Parathyroid adenoma (tissue), 2 donors: ENCODE data around the gene DISC1.

Source experiments
- H2AFZ ChIP-seq: fragments of 300-600 bp; sonication (generic); one replicate; pipeline ENCODE4 v1.7.0; 2017; ENCODE audit warnings: antibody characterized with exemption, mild to moderate bottlenecking
- H3K27ac ChIP-seq: fragments of 300-600 bp; sonication (generic); one replicate; pipeline ENCODE4 v1.7.0; 2017
- H3K27me3 ChIP-seq: fragments of 300-600 bp; sonication (generic); one replicate; pipeline ENCODE4 v1.7.0; 2017; ENCODE audit warnings: low read length; ENCODE audit not compliant: control insufficient read depth, insufficient read depth
- H3K36me3 ChIP-seq: fragments of 300-600 bp; sonication (generic); one replicate; pipeline ENCODE4 v1.7.0; 2017; ENCODE audit warnings: low read length; ENCODE audit not compliant: control insufficient read depth, insufficient read depth
- H3K4me1 ChIP-seq: fragments of 300-600 bp; sonication (generic); one replicate; pipeline ENCODE4 v1.7.0; 2017; ENCODE audit warnings: control low read depth
- H3K4me2 ChIP-seq: fragments of 300-600 bp; sonication (generic); one replicate; pipeline ENCODE4 v1.7.0; 2017; ENCODE audit warnings: low read length
- H3K4me3 ChIP-seq: fragments of 300-600 bp; sonication (generic); one replicate; pipeline ENCODE4 v1.7.0; 2017; ENCODE audit warnings: low read depth, low read length
- H3K79me2 ChIP-seq: fragments of 300-600 bp; sonication (generic); one replicate; pipeline ENCODE4 v1.7.0; 2017; ENCODE audit warnings: control low read depth
- H3K9ac ChIP-seq: fragments of 300-600 bp; sonication (generic); one replicate; pipeline ENCODE4 v1.7.0; 2017; ENCODE audit warnings: mild to moderate bottlenecking
- H3K9me3 ChIP-seq: fragments of 300-600 bp; sonication (generic); one replicate; pipeline ENCODE4 v1.7.0; 2017; ENCODE audit warnings: low read length; ENCODE audit not compliant: control insufficient read depth
- TF ChIP-seq, protein P1 (sequence below): fragments of 300-600 bp; sonication (generic); IDR thresholded peaks from one replicate; pipeline ENCODE4 v1.7.0; 2017; ENCODE audit warnings: antibody characterized with exemption, mild to moderate bottlenecking
- donor health status: primary hyperparathyroidism.

Gene DISC1

DNA sequence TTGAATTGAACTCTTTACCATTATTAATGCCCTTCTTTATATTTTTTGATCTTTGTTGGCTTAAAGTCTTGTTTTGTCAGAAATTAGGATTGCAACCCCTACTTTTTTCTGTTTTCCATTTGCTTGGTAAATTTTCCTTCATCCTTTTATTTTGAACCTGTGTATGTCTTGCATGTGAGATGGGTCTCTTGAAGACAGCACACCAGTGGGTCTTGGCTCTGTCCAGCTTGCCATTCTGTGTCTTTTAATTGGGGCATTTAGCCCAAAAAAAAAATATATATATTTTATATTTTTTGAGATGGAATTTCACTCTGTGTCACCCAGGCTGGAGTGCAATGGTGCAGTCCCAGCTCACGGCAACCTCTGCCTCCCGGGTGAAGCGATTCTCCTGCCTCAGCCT is 33.6 kb downstream of the DISC1 start:
- H3K9me3 ChIP-seq, result no peaks in the 10 kb centered on the region
- H3K79me2 ChIP-seq, result no peaks in the 10 kb centered on the region
- H3K27me3 ChIP-seq, result no peaks in the 10 kb centered on the region
- H3K4me3 ChIP-seq, result no peak overlapping the region
- no peaks in the 10 kb centered on the region for H3K4me1 ChIP-seq
- H3K9ac ChIP-seq, result no peak overlapping the region
- no peak overlapping the region for H2AFZ ChIP-seq
- TF ChIP-seq, protein P1, sequence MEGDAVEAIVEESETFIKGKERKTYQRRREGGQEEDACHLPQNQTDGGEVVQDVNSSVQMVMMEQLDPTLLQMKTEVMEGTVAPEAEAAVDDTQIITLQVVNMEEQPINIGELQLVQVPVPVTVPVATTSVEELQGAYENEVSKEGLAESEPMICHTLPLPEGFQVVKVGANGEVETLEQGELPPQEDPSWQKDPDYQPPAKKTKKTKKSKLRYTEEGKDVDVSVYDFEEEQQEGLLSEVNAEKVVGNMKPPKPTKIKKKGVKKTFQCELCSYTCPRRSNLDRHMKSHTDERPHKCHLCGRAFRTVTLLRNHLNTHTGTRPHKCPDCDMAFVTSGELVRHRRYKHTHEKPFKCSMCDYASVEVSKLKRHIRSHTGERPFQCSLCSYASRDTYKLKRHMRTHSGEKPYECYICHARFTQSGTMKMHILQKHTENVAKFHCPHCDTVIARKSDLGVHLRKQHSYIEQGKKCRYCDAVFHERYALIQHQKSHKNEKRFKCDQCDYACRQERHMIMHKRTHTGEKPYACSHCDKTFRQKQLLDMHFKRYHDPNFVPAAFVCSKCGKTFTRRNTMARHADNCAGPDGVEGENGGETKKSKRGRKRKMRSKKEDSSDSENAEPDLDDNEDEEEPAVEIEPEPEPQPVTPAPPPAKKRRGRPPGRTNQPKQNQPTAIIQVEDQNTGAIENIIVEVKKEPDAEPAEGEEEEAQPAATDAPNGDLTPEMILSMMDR, result no peak
- no peaks in the 10 kb centered on the region for H3K36me3 ChIP-seq
- no peak overlapping the region for H3K4me2 ChIP-seq
- no peak overlapping the region for H3K27ac ChIP-seq

DNA sequence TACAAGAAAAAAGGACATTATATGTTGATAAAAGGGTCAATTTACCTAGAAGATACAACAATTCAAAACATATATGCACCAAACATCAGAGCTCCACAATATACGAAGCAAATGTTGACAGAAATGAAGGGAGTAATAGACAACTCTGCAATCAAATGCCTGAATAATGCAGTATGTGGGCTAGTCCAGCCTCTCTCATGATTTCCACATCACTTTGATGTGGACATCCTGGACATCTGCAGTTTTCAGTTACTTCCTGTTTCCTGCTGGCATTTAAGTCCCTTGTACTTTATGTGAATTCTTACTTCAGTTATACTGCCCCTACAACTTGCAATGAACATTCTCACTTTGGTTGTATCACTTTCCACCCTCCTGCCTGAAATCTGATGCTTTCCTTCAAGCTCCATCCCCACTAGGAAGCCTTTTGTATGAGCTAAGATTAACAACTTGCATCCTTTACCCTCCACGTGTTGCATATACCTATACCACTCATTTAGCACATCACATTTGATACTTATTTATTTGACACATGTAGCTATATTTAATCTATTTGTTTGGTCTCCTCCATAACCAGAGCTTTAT is 36.7 kb downstream of the DISC1 start:
- Histone ChIP-seq H3K27me3 (no peaks in the 10 kb centered on the region), H3K4me1 (no peaks in the 10 kb centered on the region), H3K36me3 (no peaks in the 10 kb centered on the region), H3K9me3 (no peaks in the 10 kb centered on the region), H3K9ac (no peak overlapping the region), H3K27ac (no peak overlapping the region), H3K79me2 (no peaks in the 10 kb centered on the region), H3K4me3 (no peak overlapping the region), H3K4me2 (no peak overlapping the region), H2AFZ (no peak overlapping the region)
- TF ChIP-seq, protein P1, result no peak

DNA sequence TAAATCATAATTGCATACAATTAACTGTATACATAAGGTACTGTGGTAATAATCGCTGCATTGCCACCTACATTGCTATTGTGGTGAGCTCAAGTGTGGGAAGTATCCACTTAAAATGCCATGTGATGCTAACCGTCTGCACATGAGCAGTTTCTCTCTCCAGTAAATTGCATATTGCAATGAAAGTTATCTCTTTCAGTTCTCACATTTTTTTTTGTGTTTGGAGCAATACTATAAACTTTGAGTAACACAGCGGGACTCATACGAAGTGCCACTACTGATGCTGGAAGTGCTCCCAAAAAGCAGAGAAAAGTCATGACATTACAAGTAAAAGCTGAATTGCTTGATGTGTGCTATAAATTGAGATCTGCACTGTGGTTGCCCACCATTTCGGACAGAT is 38.5 kb downstream of the DISC1 start:
- H3K27me3 ChIP-seq, result no peaks in the 10 kb centered on the region
- H2AFZ ChIP-seq, result no peak overlapping the region
- H3K4me1 ChIP-seq, result no peaks in the 10 kb centered on the region
- H3K9ac ChIP-seq, result no peak overlapping the region
- no peaks in the 10 kb centered on the region for H3K79me2 ChIP-seq
- H3K9me3 ChIP-seq, result no peaks in the 10 kb centered on the region
- H3K4me2 ChIP-seq, result no peak overlapping the region
- no peaks in the 10 kb centered on the region for H3K36me3 ChIP-seq
- TF ChIP-seq, protein P1, result no peak
- no peak overlapping the region for H3K27ac ChIP-seq
- no peak overlapping the region for H3K4me3 ChIP-seq

DNA sequence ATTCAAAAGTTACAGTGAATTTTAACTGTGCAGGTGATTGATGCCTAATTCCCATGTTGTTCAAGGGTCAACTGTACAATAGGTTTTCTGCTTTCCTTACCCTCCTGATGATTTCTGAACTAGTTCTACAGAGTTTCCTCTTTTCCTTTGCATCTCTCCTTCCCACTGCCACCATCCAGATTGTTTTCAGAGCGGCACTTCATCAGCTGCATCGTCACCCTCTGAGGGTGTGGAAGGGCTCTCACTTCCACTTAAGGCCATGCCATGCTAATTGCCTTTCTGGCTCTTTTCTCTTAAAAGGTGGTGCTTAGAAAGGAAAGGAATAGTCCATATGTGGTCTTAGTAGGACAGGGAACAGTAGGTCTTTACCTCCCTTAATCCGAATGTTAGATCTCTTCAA is 39.1 kb downstream of the DISC1 start:
- H3K4me2 ChIP-seq, result no peak overlapping the region
- H3K27me3 ChIP-seq, result no peaks in the 10 kb centered on the region
- H2AFZ ChIP-seq, result no peak overlapping the region
- no peak overlapping the region for H3K27ac ChIP-seq
- no peaks in the 10 kb centered on the region for H3K4me1 ChIP-seq
- TF ChIP-seq, protein P1, result no peak
- H3K36me3 ChIP-seq, result no peaks in the 10 kb centered on the region
- H3K79me2 ChIP-seq, result no peaks in the 10 kb centered on the region
- H3K9me3 ChIP-seq, result no peaks in the 10 kb centered on the region
- no peak overlapping the region for H3K9ac ChIP-seq
- H3K4me3 ChIP-seq, result no peak overlapping the region

DNA sequence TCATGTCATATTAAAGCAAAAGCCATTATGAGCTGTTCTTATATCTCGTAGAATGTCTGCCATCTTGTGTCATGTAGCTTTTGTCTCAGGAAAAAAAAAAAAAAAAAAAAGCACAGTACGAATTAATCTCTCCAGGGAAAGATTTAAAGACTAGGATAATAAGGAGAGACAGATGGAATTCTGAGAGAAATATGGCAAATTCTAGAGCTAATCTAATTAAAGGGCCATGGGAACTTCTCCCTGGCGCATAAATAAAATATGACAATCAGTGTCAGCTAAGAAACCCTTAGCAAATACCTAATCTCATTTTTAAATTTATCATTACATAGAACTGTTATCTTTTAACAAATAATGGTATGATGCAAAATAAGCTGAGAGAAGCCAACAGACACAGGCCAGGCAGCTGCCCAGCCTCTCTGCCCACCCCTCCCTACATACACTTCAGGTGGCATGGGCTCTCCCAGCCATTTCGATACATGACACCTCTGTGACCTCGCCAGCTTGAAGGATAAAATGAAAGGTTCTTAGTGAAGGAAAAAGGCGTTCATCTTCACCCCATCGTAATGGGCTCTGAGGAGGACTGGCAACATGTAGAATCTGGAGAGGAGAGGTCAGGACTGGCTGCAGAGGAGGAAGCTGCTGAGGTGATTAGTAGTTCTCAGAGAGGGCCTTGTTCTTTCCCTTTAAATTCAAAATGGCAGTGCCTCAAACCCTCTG is 39.8 kb downstream of the DISC1 start:
- TF ChIP-seq, protein P1, result no peak
- Histone ChIP-seq H3K9ac (no peak overlapping the region), H3K4me1 (no peaks in the 10 kb centered on the region), H3K27me3 (no peaks in the 10 kb centered on the region), H2AFZ (no peak overlapping the region), H3K27ac (no peak overlapping the region), H3K4me2 (no peak overlapping the region), H3K36me3 (no peaks in the 10 kb centered on the region), H3K79me2 (no peaks in the 10 kb centered on the region), H3K9me3 (no peaks in the 10 kb centered on the region), H3K4me3 (no peak overlapping the region)
